Myocyte (in vitro differentiated cells): ENCODE results near the gene MTMR2. TPM values are rescaled to one million over a fixed set of nuclear protein-coding genes. Genes with fewer than 3 reads are reported as not detected.

Experiments used
- DNase-seq: peaks from one replicate; pipeline ENCODE4 v3.0.0-alpha.2; 2012; ENCODE audit warnings: low read depth
- total RNA-seq: library from RNA; depleted of rRNA; stranded (reverse); fragments of >200 nt; gene quantifications from 2 replicates; pipeline ENCODE4 v1.2.3, GENCODE V29; 2014

MTMR2 gene
- total RNA-seq, 1 donor from 2014 or later: 18.5 TPM

DNA sequence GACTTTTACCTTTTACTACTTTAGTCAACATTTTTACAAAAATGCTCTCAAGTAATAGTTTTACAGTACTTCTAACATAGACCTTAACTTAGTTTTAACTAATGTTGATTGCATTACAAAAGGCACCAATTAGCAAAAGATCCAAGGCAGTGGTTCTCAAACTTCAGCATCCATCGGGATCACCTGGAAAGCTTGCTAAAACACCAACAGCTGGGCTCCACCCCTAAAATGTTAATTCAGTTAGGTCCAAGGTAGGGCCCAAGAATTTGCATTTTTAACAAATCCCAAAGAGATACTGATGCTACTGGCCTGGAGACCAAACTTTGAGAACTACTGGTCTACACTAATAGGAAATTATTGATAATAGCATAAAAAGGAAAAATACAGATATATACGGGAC, 5.9 kb downstream of the MTMR2 start:
- DNase-seq: no peak

DNA sequence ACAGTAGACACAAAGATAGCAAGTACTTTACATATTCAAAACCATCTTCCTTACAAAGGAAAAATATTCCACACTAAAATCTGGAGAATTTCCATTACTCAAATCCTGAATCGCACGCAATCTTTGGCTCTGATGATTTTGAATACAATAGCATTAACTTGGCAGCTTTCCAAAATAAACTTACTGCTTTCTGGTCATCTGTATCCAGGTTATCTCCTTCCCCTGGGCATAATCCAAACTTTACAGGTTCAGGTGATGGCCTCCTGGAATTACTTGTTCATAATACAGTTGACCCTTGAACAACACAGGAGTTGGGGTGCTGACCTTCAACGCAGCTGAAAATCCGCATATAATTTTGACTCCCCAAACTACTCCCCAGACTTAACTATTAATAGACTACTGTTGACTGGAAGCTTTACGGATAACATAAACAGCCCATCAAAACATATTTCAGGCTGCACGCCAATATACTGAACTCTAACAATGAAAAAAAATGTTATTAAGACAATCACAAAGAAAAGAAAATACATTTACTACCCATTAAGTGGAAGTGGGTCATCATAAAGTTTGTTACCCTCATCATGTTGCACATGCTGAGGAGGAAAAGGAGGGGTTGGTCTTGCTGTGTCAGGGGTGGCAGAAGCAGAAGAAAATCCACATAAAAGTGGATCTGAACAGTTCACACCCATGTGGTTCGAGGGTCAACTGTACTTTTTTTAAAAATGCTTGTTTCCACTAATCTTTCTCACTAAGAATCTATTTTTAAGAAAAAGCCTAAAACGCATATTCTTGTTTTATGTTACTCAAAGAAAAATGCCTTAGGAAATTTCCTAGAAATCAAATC, 6.5 kb downstream of the MTMR2 start:
- no peak for DNase-seq

DNA sequence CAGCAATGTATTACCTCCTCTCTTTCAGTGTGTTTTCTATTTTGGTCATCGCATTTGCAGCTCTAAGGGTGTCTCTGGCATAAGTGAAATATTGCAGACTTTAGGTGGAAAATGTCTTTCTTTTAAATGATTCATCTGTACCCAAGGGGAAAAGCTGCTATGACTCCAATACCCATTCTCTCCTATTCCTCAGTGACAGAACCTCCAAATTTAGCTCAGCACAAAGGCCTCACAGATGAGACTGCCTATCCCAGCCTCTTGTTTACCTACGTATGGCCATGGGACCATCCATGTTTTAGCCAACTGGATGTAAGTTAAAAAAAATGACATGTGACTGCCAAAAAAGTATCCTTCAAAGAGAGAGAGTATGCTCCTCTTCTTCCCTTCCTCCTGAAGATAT, 7.9 kb downstream of the MTMR2 start:
- DNase-seq: peak; percentile 21

DNA sequence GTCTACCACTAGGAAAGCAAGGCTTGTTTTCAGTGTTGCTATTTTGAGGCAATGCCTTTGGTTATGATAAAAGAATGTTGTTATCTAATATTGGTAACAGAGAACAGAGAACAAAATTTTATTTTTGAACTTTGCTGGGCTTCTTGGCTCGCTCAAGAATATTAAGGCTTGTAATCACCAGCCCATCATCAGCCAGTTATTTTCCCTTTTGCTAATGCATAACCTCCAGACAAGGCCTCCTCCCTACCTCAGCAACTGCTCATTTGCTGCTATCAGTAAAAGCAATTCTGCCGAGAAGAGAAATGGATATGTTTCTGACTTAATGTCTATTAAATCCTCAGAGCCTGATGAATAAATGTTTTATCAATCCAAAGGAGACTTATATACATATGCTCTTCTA, 8.9 kb downstream of the MTMR2 start:
- DNase-seq: peak; percentile 44

DNA sequence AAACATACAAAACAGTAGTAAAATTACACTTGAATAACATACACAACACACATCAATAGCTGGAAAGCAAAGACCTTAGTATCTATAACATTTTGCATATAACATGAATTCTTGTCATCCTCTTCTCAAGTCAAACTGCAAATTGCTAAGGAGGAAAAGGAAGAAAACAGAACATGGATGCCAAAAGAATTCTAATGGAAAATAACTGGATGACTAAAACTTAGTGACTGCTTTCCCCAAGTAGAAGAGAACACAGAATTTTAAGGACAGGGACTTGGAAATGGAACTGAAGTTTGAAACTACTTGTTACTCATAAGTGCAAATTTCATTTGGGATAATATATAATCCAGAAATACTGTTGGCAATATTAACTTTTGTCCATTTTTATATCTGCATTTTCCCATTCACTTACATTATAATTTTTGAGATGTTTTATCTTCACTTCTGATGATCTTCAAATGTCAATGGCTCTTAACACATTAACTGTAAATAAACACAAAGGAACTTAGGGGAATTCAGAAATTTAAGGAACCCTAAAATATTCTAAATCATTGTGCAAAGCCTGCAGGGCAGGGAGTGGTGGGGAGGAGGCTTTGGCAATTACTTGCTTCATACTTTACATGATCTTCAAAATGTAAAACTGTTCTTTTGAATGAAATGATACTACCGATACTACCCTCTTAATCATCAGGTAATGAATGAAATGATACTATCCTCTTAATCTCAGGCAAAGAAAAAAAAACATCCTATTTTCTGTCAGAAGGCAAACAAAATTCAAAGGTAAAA, 9.9 kb downstream of the MTMR2 start:
- no peak for DNase-seq

DNA sequence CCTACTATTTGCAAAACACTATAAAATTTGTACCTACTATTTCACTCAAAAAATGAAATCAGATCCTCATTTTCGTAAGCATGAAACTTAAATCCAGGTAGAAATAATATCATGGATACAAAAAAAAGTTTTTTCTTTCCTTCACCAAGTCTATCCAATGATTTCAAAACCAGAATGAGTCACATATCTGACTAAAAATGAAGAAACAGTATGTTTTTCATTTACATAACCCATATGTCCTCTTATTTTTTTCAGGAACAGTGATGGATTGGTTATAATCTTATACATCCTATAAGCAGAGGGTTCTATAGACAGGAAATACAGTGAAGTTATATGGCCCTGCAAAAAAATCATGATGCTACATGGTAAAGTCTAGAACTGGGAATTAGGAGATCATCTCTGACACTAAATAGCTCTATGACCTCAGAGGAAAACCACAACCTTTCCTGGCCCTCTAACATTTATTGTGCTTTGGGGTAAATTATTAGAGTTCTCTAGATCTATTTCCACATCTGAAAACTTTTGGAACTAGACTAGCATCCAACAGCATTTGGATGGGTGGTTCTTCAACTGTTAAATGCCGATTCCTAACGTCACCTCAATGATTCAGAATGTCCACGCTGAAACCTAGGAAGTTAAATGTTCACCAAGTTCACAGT, 10.9 kb downstream of the MTMR2 start:
- DNase-seq: no peak

DNA sequence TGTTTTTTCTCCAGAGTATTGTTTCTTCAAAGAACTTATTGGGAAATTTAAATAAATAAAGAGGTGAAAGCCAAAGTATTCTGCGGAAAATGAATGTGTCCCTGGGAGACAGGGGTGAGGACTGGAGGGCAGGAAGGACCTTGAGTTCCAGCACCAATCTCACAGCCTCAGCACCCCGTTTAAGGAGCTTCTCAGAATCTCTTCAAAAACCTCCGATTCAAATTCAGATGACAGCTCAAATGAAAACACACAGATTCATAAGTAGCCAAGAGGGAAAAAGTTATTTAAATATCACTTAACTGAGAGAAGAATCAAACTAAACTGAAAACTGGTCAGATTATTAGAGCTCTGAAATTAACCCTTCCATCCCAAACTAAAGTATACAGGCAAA, 12.5 kb downstream of the MTMR2 start:
- DNase-seq: no peak

DNA sequence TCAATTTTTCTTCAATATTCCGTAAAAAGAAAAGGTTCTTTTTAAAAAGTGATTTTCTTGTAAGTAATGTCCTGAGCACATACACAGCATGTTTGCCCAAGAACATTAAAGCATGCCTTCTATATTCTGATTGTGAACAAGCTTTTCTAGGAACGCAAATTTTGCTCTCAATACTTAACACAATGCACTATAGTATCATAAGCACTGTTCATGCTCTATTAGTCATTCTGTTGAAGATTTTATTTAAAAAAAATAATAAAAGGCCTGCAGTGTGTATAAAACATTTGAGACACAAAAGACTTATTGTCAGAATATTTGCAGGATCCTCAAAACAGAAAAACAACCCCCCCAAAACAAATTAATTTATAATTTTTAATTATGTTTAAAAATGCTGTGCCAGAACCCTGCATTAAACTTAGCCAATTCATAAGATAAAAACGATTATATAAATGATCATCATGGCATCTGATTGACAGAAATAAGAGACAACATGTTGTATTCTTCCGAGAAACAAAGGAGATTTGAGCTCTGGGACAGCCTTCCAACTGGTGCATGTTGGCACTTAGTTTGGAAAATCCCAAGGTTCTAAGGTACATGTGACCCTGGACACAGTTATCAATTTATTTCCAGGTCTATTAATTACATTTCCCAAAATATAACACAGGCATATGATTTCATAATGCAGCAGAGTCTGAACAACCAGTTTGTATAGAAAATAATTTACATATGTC, 13.1 kb downstream of the MTMR2 start:
- no peak for DNase-seq

DNA sequence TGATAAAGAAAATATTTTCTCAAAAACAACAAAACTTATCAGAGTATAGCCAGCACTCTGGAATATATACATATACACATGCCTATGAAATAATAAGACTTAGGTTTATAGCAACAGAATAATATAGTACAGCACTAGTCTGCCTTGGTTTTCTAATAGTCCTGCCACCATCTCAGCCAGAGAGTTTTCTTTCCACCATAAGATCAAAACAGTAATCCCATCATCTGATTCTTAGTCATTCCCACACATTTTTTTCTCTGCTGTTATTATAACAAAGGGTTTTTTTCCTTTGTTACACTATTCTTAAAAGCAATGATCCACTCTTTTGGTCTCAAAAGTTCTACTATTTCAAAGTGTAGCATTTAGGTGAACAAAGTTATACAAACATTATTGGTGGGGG, 15.1 kb downstream of the MTMR2 start:
- peak; percentile 17 for DNase-seq

DNA sequence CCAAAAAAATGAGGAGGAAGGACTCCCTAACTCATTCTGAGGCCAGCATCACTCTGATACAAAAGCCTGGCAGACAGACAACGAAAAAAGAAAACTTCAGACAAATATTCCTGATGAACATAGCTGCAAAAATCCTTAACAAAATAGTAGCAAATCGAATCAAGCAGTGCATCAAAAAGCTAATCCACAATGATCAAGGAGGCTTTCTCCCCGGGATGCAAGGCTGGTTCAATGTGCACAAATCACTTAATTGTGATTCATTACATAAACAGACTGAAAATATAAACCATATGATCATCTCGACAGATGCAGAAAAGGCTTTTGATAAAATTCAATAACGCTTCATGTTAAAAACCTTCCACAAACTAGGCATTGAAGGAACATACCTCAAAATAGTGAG, 16.4 kb downstream of the MTMR2 start:
- no peak for DNase-seq

DNA sequence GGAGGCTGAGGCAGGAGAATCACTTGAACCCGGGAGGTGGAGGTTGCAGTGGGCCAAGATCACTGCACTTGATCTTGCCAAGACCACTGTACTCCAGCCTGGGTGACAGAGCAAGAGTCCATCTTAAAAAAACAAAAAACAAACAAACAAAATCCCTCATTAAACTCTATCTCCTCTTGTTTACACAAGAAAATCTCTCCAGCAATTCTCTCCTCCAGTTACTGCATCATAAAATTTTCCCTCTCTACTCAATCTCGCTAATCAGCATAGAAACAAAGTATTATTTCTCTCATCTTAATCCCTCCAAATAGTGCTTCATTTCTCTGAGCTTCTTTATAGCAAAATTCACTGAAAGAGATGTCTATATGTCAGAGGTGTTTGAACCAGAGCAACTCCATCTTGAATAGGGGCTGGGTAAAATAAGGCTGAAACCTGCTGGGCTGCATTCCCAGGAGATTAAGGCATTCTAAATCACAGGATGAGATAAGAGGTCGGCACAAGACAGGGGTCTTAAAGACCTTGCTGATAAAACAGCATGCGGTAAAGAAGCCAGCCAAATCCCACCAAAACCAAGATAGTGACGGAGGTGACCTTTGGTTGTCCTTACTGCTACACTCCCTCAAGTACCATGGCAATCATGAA, 19.8 kb downstream of the MTMR2 start:
- no peak for DNase-seq

DNA sequence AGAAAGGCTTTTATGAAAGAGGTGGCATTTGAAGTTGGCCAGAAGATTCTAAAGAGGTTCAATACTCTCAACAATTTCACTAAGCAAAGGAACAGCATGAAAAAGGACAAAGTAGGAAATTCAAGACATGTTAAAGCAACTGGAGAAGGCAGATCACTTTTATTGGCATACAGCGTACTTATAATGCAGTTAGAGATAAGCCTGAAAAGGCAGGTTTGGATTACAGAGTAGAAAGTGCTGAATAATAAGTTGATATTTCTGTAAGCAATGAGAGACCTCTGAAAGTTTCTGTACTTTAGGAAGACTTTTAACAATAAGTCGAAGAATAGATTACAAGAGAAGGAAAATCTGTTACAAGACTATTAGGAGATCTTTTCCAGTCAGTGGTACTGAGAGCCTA, 25.1 kb downstream of the MTMR2 start:
- DNase-seq: no peak

DNA sequence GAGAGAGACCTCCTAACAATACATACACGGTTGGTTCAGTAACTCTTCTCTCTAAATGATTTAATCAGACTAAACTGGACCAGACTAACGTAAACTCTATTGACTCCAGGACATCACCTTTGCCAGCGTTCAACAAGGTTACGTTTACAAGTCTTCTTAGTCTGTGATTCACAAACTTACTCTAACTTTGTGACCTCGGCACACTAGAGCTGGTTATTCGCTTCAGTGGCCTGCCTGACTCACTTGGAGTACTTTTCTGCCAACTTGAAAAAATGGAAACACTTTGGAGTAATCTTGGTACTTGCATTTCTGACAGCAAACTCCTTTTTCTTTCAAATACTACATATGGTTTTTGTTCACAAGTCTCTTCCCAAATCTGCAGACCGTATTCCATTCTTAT, 26.2 kb downstream of the MTMR2 start:
- DNase-seq: no peak

DNA sequence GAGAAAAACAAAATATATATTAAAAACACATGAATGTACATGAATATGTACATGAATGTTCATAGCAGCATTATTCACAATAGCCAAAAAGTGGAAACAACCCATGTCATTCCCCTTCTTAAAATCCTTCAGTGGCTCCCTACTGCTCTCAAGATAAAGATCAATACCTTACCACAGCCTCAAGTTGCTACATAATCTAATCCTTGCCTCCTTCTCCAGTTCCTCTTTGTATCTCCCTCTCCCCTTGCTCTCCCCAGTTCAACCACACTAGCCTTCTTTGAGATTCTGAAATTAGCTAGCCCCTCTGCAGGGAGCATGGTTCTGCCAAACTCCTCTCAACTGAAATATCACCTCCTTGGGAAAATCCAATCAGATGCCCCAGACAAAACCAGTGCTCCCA, 28.1 kb downstream of the MTMR2 start:
- DNase-seq: no peak

DNA sequence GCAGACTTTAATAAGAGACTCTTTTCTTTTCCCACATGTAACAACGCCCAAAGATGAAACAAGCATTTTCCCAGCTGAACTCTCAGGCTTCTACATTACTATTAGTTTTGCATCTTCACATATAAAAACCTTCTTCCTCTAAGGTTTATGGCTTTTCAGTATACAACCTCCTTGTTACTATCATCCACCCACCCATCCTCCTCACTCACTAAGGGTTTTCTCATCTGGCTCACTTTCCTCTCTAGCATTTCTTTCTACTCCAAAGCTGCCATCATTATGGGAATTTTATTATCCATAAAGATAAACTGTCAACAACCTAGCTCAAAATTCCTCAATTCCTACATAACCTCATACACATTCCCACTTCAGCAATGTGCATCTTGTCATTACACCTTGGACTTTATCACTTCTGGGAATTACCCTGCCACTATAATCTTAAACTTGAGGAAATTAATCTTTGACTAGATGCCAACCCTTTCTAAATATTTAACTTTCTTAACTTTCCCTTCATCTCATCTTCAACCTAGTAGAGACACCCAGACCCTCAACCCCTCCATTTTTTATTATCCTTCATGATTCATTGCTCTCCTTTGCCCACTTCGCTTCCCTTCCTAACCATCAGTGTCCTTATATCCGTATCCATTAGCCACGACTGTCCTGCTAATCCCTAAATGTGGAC, 30.9 kb downstream of the MTMR2 start:
- no peak for DNase-seq

DNA sequence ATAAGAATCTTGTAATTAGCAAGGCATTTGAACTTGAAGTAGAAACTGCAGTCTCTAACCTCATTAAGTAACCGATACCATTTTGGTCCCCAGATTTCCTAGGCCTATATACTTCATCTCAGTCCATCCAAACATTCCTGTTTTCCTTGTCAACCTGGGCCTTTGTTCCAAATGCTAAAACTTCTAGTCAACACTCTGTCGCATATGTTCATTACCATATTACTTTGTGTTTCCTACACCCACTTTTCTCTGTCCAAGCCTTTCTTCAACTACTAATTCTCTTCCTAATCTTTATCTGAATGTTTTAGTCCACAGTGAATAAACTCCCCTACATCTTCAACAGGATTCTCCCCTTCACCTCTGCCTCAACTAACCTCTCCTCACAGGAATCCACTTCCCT, 31.4 kb downstream of the MTMR2 start:
- no peak for DNase-seq

DNA sequence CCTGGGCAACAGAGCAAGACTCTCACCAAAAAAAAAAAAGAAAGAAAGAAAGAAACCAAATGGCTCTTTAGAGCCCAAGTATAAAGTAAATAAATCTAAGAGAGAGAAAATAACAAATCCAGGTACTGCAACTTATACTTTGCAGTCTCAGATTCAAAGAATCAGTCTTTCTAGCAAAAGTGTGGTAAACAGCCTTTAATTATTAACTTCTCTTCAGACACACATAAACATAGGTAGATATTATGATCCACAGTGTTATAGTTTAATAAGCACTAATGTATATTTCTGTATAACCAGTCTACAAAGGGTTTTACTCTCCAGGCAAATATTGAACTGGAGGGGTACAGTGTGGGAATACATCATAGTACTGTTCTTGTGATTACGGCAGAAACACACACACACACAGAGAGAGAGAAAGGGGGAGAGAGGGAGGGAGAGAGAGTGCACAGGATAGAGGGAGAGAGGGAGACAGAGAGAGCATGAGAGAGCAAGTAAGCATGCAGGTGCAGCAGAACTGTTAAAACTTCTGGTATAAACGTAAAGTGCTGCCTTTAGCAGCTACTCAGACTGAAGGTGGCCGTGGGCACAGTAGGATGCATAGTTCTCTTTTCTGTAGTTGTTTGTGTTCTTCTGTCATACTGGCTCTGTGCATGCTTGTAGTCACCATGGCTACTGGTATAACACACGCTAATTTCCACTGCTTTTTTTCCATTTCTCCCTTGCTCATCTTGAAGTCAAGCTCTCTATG, 32.3 kb downstream of the MTMR2 start:
- DNase-seq: no peak

DNA sequence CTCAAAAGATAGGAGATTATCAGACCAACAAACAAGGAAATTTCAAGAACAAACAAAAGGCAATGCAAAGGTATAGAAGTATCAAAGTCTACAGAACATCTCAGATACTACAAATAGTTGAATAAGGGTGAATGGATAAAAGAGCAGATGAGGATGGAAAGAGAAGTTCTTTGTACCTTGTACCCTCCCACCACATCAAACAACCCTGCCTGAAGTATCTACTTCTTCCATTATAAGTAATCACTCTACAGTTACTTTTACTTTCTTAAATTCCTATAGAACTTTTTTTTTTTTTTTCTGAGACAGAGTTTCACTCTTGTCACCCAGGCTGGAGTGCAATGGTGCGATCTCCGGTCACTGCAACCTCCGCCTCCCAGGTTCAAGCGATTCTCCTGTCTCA, 35.1 kb downstream of the MTMR2 start:
- no peak for DNase-seq

DNA sequence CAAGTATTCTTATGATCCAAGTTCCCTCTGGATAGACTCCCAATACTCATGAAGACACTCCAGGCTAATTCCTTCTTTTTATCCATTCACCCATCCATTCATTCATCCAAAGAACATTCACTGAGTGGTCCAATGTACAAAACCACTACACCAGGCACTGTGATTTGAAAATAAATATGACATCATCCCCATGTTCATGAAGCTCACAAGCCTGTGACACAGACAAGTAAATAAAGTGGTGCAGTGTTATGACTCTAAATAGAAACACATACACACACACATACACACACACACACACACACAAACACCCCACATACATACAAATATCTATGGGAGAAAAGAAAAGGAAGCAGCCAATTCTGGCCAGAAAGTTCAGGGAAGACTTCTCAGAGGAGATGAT, 35.5 kb downstream of the MTMR2 start:
- peak; percentile 71 for DNase-seq

DNA sequence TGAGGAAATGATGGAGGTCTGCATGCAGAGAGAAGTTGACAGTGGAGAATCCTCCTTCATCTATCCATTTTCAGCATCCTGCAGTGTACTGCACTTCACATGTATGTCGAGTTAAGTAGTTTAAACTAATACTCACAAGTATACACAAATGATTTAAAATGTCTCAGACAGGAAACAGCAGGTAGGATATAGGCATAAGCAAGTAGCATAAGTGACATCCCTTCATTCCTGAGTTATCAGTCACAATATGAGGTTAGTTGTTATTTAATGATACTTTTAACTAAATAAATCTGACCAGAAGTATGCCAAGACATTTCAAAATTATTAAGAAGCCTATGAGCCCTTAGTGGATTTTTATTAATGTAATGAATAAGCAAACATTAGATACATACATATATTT, 37.4 kb downstream of the MTMR2 start:
- no peak for DNase-seq
